Muscle of leg (tissue), 11 donors: ENCODE measurements around the gene ZBTB9. TPM values are rescaled to one million over a fixed set of nuclear protein-coding genes. Genes with fewer than 3 reads are reported as not detected.
A peak's percentile ranks its signal among the peaks of the same experiment; 100 is the strongest.

ENCODE experiments used
- DNase-seq: peaks from one replicate; pipeline ENCODE4 v3.0.0; 2013
- H3K27ac ChIP-seq: one replicate; pipeline ENCODE4 v1.5.1; 2013; ENCODE audit warnings: mild to moderate bottlenecking, low read length, control low read depth
- H3K27me3 ChIP-seq: one replicate; pipeline ENCODE4 v1.6.1; 2013; ENCODE audit warnings: low read length; ENCODE audit not compliant: control insufficient read depth, insufficient read depth
- H3K36me3 ChIP-seq: one replicate; pipeline ENCODE4 v1.6.1; 2013; ENCODE audit warnings: low read length; ENCODE audit not compliant: control insufficient read depth, insufficient read depth
- H3K4me1 ChIP-seq: one replicate; pipeline ENCODE4 v1.6.1; 2013; ENCODE audit warnings: low read length; ENCODE audit not compliant: control insufficient read depth, insufficient read depth
- H3K4me3 ChIP-seq: one replicate; pipeline ENCODE4 v1.5.1; 2013; ENCODE audit warnings: low read length, control low read depth
- H3K9me3 ChIP-seq: replicated peaks from 2 replicates; pipeline ENCODE4 v1.6.1; 2013; ENCODE audit warnings: low read depth, low read length; ENCODE audit not compliant: control insufficient read depth
- WGBS: methylation state at CpG from one replicate; pipeline ENCODE4 v1.1.5; 2013; ENCODE audit warnings: missing lambda C conversion rate; ENCODE audit not compliant: insufficient coverage; 5-methylcytosine and 5-hydroxymethylcytosine counted together
- polyA plus RNA-seq, 8 donors: library from polyadenylated mRNA; unstranded; fragments of 120-200 nt; gene quantifications; one replicate each; pipeline versions ENCODE4 v1.2.1 to v1.2.3, GENCODE V29; 2013; ENCODE audit warnings: inconsistent platforms in 1 of 8, low replicate concordance in 1 of 8; ENCODE audit not compliant: insufficient read length in 8 of 8, insufficient read depth in 1 of 8
- total RNA-seq: library from RNA; stranded (reverse); fragments of 120-200 nt; gene quantifications from one replicate; pipeline ENCODE4 v1.2.4, GENCODE V29; 2013

Gene ZBTB9
- total and polyA plus RNA-seq, 9 donors, result 4.7 to 9.0 (median 8.0) TPM

GRCh38 chr6:33490621-33491020 lies 36.2 kb downstream of the ZBTB9 start:
- no peak overlapping the region for H3K27ac ChIP-seq
- WGBS, result 85% methylated on average over 6 of the region's 6 CpGs
- H3K9me3 ChIP-seq, result no peaks in the 10 kb centered on the region
- H3K36me3 ChIP-seq, result no peaks in the 10 kb centered on the region
- DNase-seq, result no peak
- no peaks in the 10 kb centered on the region for H3K27me3 ChIP-seq
- H3K4me3 ChIP-seq, result no peak overlapping the region
- H3K4me1 ChIP-seq, result no peaks in the 10 kb centered on the region

DNA sequence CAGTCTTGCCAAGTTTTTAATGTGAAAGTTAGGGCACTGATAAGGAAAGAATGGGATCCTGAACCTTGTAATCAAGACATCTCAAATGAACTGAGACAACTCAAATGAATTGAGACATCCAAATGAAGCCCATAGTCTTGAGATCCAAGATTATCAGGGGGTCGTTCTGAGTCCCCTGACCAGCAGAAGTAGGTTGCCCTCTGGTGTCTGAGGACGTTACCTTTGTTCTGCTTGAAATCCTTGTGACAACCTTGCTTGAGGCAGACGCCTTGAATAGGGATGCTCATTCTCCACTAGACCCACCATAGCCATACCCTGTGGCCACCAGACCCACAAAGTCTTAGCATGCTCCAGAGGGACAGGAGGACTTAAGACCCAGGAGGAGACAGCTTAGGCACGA lies 37.7 kb downstream of the ZBTB9 start:
- H3K9me3 ChIP-seq, result no peaks in the 10 kb centered on the region
- DNase-seq, result peak; percentile 9

DNA sequence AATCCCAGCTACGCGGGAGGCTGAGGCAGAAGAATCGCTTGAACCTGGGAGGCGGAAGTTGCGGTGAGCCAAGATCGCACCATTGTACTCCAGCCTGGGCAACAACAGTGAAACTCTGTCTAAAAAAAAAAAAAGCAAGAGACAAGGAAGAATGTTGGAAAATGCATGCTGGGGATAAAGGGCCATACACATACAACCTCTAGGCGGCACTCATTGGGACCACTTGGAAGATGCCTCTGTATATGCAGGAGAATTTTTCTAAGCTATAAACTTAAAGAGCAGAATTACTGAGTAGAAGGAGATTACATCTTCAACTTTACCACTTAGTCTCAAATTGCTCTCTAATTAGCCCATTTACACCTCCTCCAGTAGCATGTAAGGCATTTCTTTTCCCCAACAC lies 42.8 kb downstream of the ZBTB9 start:
- WGBS, result 97% methylated on average over 5 of the region's 7 CpGs
- DNase-seq, result no peak
- H3K27ac ChIP-seq, result no peak overlapping the region
- no peaks in the 10 kb centered on the region for H3K9me3 ChIP-seq
- H3K4me1 ChIP-seq, result no peaks in the 10 kb centered on the region
- no peak overlapping the region for H3K4me3 ChIP-seq
- H3K27me3 ChIP-seq, result no peaks in the 10 kb centered on the region
- H3K36me3 ChIP-seq, result no peaks in the 10 kb centered on the region

More for the DNA sequence above, 37.7 kb downstream of the ZBTB9 start:
- no peak overlapping the region for H3K4me3 ChIP-seq
- H3K36me3 ChIP-seq, result no peaks in the 10 kb centered on the region
- no peak overlapping the region for H3K27ac ChIP-seq
- H3K27me3 ChIP-seq, result no peaks in the 10 kb centered on the region
- 0% methylated on average over 1 of the region's 4 CpGs for WGBS
- H3K4me1 ChIP-seq, result no peaks in the 10 kb centered on the region

- no peak overlapping the region for H3K4me3 ChIP-seq
- no peak for DNase-seq
- no peaks in the 10 kb centered on the region for H3K27me3 ChIP-seq
- WGBS, result 89% methylated on average over 20 of the region's 23 CpGs
- H3K9me3 ChIP-seq, result no peaks in the 10 kb centered on the region
- H3K27ac ChIP-seq, result no peak overlapping the region
- no peaks in the 10 kb centered on the region for H3K36me3 ChIP-seq
- H3K4me1 ChIP-seq, result no peaks in the 10 kb centered on the region
Measured at GRCh38 chr6:33502486-33502885, 48.1 kb downstream of the ZBTB9 start.

- Histone ChIP-seq H3K27ac (no peak overlapping the region), H3K4me3 (no peak overlapping the region), H3K9me3 (no peaks in the 10 kb centered on the region), H3K27me3 (peaks cover 2% of the 10 kb centered on the region), H3K36me3 (no peaks in the 10 kb centered on the region), H3K4me1 (peaks cover 4% of the 10 kb centered on the region)
- DNase-seq, result no peak
Measured at GRCh38 chr6:33504486-33504885, 50.1 kb downstream of the ZBTB9 start.

DNA sequence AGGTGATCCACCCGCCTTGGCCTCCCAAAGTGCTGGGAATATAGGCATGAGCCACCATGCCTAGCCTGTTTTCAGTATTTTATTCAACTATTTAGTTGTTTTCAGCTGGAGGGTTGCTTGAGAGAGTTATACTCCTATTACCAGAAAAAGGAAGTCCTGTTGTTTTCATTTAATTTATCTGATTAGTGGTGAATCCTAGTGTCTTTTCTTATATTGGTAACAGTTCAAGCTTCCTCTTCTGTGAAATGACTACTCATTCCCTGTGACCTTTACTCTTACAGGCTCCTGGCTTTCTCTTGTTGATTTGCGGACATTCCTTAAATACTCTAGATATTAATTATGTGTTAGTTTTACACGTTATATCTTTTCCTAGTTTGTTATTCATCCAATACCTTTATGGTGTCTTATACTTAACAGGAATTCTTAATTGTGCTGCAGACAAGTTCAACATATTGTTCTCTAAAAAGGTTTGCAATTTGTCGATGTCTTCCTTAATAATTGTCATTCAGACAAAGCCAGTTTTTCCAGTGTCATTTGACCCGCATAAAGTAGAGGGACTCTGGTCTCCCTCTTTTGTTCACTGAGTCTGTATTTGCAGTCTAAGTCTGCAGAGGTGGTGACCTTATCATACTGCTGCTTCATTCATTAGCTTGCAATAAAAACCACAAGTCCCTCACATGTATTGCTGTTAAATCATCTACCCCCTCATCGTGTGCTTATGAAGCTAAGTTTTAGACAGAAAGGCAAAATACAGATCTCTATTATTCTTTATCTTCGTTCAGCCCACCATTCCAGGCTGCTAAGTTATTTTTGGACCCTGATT lies 51.4 kb downstream of the ZBTB9 start:
- WGBS, result 61% methylated on average over 2 of the region's 7 CpGs
- Histone ChIP-seq H3K27ac (no peak overlapping the region), H3K4me1 (peaks cover 4% of the 10 kb centered on the region), H3K9me3 (no peaks in the 10 kb centered on the region), H3K27me3 (peaks cover 2% of the 10 kb centered on the region), H3K4me3 (no peak overlapping the region), H3K36me3 (no peaks in the 10 kb centered on the region)
- no peak for DNase-seq

Other genes starting within 250 kb of the ZBTB9 start
- gene HSD17B8, start 249.9 kb upstream of the ZBTB9 start, total RNA-seq, result 12.1 TPM
- 10 to 100 TPM in 6 of 8 donors, 1 to 10 TPM in 2; 7.8 to 15.1 (median 11.0) TPM for gene HSD17B8, start 249.9 kb upstream of the ZBTB9 start, polyA plus RNA-seq
- 22.8 TPM for gene RING1, start 246.1 kb upstream of the ZBTB9 start, total RNA-seq
- 10 to 100 TPM; 33.6 to 46.6 (median 38.7) TPM for gene RING1, start 246.1 kb upstream of the ZBTB9 start, polyA plus RNA-seq
- 26.1 TPM for gene VPS52, start 182.7 kb upstream of the ZBTB9 start, total RNA-seq
- gene VPS52, start 182.7 kb upstream of the ZBTB9 start, polyA plus RNA-seq, result 10 to 100 TPM; 31.8 to 52.1 (median 36.7) TPM
- gene RPS18, start 182.5 kb upstream of the ZBTB9 start, total RNA-seq, result 7,994 TPM
- gene RPS18, start 182.5 kb upstream of the ZBTB9 start, polyA plus RNA-seq, result 1,000 to 10,000 TPM; 4,705 to 6,376 (median 5,238) TPM
- 2.2 TPM for gene B3GALT4, start 177.5 kb upstream of the ZBTB9 start, total RNA-seq
- gene B3GALT4, start 177.5 kb upstream of the ZBTB9 start, polyA plus RNA-seq, result 1 to 10 TPM; 1.5 to 2.6 (median 1.9) TPM
- gene WDR46, start 165.3 kb upstream of the ZBTB9 start, total RNA-seq, result 50.1 TPM
- 10 to 100 TPM; 60.9 to 81.5 (median 74.5) TPM for gene WDR46, start 165.3 kb upstream of the ZBTB9 start, polyA plus RNA-seq
- 41.4 TPM for gene PFDN6, start 165.0 kb upstream of the ZBTB9 start, total RNA-seq
- gene PFDN6, start 165.0 kb upstream of the ZBTB9 start, polyA plus RNA-seq, result 10 to 100 TPM; 45.9 to 57.6 (median 49.4) TPM
- gene RGL2, start 155.6 kb upstream of the ZBTB9 start, total RNA-seq, result 28.4 TPM
- gene RGL2, start 155.6 kb upstream of the ZBTB9 start, polyA plus RNA-seq, result 10 to 100 TPM; 51.0 to 68.3 (median 57.1) TPM
- 16.0 TPM for gene TAPBP, start 140.5 kb upstream of the ZBTB9 start, total RNA-seq
- 10 to 100 TPM; 16.7 to 28.4 (median 21.9) TPM for gene TAPBP, start 140.5 kb upstream of the ZBTB9 start, polyA plus RNA-seq
- gene ZBTB22, start 136.8 kb upstream of the ZBTB9 start, total RNA-seq, result 14.0 TPM
- gene ZBTB22, start 136.8 kb upstream of the ZBTB9 start, polyA plus RNA-seq, result 10 to 100 TPM; 13.7 to 18.6 (median 15.9) TPM
- gene DAXX, start 131.6 kb upstream of the ZBTB9 start, total RNA-seq, result 22.3 TPM
- 10 to 100 TPM; 28.2 to 44.3 (median 36.8) TPM for gene DAXX, start 131.6 kb upstream of the ZBTB9 start, polyA plus RNA-seq
- gene KIFC1, start 62.8 kb upstream of the ZBTB9 start, total RNA-seq, result 10.5 TPM
- 10 to 100 TPM; 19.3 to 37.6 (median 26.0) TPM for gene KIFC1, start 62.8 kb upstream of the ZBTB9 start, polyA plus RNA-seq
- gene PHF1, start 43.6 kb upstream of the ZBTB9 start, total RNA-seq, result 26.3 TPM
- 10 to 100 TPM; 41.6 to 56.0 (median 47.5) TPM for gene PHF1, start 43.6 kb upstream of the ZBTB9 start, polyA plus RNA-seq
- gene CUTA, start 36.5 kb upstream of the ZBTB9 start, total RNA-seq, result 103 TPM
- 100 to 1,000 TPM; 132 to 161 (median 146) TPM for gene CUTA, start 36.5 kb upstream of the ZBTB9 start, polyA plus RNA-seq
- 4.5 TPM for gene SYNGAP1, start 34.5 kb upstream of the ZBTB9 start, total RNA-seq
- 10 to 100 TPM; 12.9 to 42.6 (median 20.2) TPM for gene SYNGAP1, start 34.5 kb upstream of the ZBTB9 start, polyA plus RNA-seq
- gene BAK1, start 125.7 kb downstream of the ZBTB9 start, total RNA-seq, result 9.0 TPM
- 10 to 100 TPM; 17.2 to 20.5 (median 19.4) TPM for gene BAK1, start 125.7 kb downstream of the ZBTB9 start, polyA plus RNA-seq
- gene ITPR3, start 166.7 kb downstream of the ZBTB9 start, total RNA-seq, result 4.1 TPM
- gene ITPR3, start 166.7 kb downstream of the ZBTB9 start, polyA plus RNA-seq, result 10 to 100 TPM in 3 of 8 donors, 1 to 10 TPM in 5; 6.0 to 15.9 (median 9.2) TPM